Sciatic nerve (tissue), 2 donors: ENCODE data around the gene CTXN1. TPM values are rescaled to one million over a fixed set of nuclear protein-coding genes. Genes with fewer than 3 reads are reported as not detected.

Experiments used
- ATAC-seq: fragments of 200-7000 bp; cut with Tn5 transposase; one replicate; pipeline ENCODE4 v1.9.1; 2020; ENCODE audit warnings: mild to moderate bottlenecking, moderate library complexity
- DNase-seq: peaks from one replicate; pipeline ENCODE4 v3.0.0-alpha.2; 2020; ENCODE audit warnings: low spot score
- intact Hi-C: fragments of 100-400 bp; cut with DNase I; formaldehyde crosslinking; loops from one replicate; pipeline ENCODE4 v1.14.2; 2022
- total RNA-seq: library from RNA; stranded (reverse); fragmentation: NEBNext Ultra II Directional; extraction: Animal tissue kit (Norgen Biotek cat#: 25700); gene quantifications from one replicate; pipeline ENCODE4 v1.2.1, GENCODE V29; 2021
- donor health status: DM: no; HTN: no; CAD: no.
- donor health status: DM: no; HTN: no; CAD: no.

Gene CTXN1
- total RNA-seq, 1 donor from 2014 or later: 1.5 TPM

DNA sequence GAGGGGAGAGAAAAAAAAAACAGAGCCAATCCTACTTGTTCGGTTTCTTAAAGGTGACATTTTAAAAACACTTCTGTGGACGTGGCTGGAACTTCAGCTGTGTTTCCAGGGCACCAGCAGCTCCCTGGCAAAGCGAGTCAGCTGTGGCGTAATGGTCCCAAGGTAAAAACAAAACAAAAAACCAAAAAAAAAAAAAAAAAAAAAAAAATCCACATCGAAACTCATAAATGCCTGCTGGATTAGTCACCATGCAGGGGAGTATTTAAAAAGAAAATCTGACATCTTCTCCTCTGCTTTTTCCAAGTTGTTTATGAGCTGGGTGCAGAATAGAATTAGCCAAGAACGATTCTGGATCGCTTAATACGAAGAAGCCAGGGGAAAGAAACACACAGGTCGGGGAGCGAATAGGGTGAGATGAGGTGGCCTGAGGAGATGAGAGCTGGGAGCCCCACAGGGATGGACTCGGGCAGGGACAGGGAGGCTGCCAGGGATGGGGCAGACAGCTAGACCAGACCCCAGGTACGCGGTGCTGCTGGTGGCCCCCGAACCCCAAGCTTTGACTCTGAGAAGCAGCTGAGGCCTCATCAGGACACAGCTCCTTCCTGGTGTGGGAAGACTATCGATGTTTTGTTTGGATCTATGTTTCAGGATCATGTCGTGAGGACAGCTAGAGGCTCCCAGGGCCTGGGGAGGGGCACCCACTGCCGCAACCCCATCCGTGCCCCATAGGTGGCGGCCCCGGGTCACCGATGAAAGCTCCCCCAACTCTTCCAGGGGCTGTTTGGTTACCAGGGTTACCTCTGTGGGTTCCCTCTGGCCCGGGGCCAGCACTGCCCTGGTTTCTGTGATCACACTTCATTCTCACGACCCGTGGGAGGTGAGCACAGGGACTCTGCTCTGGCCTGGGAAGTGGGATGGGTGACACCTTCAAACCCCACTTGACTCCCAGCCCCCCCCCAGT is 3.1 kb upstream of the CTXN1 start:
- ATAC-seq: peak; percentile 55
- intact Hi-C loops: no loop called here
- DNase-seq: peak; percentile 76

DNA sequence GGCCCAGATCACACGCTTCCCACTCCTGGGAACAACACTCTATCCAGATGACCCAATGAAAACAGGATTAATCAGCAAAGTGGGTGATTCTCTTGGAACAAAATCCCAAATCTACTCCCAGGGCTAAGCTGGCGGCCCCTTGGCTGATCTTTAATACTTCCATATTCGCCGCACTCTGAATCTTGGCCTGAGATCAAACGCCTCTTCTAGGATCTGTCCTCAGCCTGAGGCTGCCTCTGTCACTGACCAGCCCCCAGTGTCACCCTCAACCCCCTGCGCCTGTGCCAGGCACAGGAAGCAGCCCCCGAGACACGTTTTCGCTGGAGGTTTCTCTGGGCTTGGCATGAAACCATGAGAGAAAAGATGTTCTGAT is 2.4 kb upstream of the CTXN1 start:
- DNase-seq: no peak
- intact Hi-C loops: no loop called here
- ATAC-seq: peak; percentile 2

DNA sequence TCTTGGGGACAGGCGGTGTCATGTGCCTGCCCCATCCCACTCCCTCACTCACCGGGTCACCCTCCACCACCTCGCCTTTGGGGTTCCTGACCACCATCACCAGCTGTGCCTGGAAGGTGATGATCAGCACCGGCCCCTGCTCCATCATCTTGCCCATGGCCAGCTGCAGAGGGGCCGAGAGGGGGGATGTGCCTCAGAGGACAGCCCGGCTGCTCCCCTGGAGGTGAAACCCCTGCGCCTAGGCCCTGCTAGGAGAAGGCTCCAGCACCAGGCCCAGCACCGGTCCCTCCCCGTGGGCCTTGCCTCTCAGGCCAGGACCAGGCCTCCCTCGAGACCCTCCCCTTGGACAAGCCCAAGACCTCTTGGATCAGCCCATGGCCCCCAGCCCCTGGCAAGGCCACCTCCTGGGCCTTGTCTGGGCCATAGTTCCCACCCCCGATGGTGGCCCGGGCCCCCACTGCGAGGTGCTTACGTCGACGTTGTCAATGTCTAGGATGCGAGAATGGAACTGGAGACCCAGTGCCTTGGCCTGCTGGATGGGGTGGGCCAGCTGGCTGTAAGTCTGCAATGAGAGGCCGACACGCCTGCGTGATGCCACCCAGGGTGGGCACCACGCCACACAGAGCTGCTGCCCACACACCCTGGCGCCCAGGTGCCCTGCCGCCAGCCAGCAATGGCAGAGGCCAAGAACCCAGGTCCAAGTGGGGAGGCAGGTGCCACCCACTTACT is 1.8 kb upstream of the CTXN1 start:
- ATAC-seq (peak; percentile 0), DNase-seq (peak; percentile 66)
- intact Hi-C loops: no loop called here

DNA sequence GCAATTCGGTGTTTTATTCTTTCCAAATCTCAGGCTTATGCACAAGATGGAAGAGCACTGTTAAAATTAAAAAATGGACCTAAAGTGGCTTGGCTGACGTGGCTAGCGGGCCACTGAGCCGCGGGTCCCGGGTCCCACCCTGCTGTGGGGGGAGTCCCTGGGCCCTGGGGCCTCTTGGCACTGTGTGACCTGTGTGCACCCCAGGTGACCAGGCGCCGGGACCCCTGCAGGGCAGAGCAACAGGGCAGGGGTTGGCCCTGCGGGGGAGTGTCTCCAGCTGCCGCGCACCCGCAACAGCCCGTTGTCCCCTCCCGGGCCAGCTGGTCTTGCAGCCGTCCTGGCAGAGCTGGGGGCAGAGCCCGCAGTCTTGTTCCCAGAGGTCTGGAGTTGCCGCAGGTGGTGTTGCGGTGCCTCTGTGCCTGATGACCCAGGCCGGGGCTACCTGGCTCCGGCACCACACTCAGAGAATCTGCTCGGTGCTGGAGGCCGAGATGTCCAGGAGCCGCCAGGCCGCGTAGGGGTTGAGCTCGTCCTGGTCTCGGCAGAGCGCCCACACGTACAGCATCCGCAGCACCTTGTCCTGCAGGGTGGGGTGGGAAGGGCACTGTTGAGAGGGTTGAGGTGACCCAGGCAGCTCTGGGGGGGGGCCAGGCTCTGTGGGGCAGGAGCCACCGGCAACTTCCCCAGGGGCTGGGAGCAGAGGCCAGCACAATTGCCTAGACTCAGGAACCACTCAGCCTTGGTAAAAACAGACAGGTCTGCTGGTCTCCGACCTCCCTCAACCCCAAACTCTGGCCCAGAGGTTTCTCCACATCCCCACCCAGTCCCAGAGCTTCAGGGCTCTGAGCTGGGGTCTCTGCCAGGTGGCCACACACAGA is 1.0 kb upstream of the CTXN1 start:
- no peak for DNase-seq
- no peak for ATAC-seq
- intact Hi-C loops: no loop called here

DNA sequence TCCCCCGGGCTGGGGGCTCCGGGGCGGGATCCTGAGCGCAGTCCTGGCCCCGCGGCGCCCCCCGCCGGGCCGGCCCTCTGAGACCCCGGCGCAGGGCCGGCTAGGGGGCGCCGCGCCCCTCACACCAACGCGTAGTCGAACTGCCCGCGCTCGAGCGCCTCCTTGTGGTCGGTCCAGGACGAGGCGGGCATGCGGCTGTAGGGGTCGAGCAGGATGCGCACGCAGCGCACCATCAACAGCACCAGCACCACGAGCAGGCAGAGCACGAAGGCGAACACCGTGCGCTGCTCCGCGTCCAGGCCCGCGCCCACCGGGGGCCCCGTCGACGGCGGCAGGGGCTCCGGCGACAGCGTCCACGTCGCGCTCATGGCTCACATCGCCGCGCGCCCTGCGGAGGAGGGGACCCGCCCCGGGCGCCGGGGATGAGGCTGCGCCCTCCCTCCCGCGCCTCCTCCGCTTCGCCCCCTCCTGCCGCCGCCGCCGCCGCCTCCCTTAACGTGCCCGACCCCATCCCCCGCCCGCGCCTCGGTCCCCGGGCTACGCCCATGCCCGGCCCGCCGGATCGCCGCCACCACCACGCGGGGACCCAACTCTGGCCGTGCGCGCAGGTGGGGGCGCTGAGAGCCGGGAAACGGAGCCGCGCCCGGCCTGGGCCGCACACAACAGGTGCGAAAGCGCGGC is 624 bp downstream of the CTXN1 start:
- intact Hi-C loops: no loop called here
- DNase-seq (peak; percentile 80), ATAC-seq (no peak)

DNA sequence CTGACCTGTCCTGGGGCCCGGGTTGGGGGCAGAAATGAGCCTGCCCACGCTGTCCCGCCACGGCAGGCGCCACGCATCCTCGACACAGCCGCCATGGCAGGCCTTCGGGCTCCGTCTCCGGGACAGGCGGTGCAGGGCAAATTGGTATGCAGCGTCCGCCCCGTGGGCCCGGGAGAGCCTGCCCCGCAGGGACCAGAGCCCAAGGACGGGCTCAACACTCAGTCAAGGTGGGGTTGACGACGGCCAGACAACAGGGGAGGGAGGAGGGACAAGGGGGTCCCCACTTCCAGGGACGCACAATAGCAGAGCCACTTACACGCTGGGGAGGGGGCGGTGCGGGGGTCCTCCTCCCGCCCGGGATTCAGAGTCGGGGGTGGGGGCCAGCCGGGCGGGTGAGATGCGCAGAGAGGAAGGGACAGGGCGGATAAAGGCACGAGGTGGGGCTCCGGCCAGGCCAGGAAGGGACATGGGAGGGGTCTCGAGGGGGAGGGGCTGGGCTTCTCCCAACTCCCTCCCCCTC is 1.2 kb downstream of the CTXN1 start:
- no peak for ATAC-seq
- peak; percentile 61 for DNase-seq
- intact Hi-C loops: no loop called here

DNA sequence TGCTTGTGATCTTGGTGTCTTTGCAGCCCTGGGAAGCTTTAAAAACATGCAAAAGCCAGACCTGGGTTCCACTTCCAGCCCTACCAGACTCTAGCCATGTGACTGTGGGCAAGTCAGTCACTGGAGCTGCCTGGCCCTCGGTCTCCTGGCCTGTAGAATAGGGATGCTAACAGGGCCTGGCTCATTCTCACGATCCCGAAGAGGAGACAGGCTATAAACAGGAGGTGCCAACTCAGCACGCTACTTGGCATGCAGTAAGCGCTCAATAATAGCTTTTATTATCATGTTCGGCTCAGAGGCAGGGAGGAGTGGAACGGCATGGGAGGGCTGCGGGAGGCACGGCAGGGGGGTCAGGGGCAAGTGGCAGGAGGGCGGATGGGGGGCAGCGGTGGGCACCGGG is 1.7 kb downstream of the CTXN1 start:
- ATAC-seq (no peak), DNase-seq (no peak)
- intact Hi-C loops: no loop called here

DNA sequence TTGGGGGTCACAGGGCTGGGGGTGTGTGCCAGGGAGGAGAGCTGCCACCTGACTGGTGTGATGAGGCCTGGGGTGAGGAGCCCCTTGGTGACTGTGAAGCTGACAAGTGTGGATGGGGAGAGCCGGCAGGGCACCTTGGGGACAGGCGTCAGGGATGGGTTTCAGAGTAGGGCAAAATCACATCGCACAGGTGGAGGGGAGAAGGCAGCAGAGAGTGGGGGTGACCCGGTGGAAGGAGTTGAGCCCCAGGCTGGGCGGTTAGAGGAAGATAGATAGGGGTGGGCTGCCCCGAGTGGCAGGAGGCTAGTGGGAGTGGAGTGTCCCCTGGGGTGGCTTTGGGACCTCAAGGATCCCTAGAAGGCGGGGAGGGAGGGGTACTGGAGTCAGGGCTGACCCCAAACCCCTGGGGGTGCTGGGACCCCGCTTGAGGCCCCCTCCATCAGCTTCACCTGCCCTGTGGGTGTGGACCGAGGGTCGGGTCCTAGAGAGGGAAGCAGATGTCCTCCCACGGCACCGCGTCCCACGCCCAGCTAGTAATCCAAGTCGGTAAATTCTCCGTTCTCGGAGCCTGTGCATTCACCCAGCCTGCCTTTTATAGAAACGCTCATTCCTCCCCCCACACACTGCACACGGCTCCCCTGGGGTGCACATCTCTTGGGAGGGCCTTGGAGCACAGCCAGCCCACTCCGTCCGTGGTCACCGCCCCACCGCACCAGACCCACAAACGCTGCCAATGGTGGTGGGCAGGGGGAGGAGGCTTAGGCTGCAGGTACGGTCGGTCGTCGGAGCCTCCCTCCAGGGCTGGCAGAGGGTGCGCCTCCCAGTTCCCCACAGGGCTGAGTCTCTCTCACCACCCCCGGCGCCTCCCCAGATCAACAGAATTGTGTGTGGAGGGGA is 2.4 kb downstream of the CTXN1 start:
- peak; percentile 61 for DNase-seq
- intact Hi-C loops: no loop called here
- no peak for ATAC-seq

DNA sequence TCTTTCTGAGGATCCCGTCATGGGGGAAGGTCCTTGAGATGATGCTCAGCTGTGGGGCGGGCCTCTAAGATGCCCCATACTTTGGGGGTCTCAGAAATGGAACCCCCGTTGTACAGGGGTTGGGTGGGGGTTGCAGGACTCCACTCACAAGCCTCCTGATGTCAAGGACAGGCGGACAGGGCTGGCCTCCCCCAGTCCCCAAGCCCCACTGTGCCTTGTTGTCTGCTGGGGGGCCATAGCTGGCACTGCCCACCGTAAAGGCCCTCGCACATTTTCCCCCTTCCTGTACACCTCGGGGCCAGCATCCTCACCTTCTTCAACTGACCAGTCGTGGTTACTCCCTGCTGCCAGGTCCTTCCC is 3.1 kb downstream of the CTXN1 start:
- no peak for ATAC-seq
- intact Hi-C loops: no loop called here
- DNase-seq: peak; percentile 57

DNA sequence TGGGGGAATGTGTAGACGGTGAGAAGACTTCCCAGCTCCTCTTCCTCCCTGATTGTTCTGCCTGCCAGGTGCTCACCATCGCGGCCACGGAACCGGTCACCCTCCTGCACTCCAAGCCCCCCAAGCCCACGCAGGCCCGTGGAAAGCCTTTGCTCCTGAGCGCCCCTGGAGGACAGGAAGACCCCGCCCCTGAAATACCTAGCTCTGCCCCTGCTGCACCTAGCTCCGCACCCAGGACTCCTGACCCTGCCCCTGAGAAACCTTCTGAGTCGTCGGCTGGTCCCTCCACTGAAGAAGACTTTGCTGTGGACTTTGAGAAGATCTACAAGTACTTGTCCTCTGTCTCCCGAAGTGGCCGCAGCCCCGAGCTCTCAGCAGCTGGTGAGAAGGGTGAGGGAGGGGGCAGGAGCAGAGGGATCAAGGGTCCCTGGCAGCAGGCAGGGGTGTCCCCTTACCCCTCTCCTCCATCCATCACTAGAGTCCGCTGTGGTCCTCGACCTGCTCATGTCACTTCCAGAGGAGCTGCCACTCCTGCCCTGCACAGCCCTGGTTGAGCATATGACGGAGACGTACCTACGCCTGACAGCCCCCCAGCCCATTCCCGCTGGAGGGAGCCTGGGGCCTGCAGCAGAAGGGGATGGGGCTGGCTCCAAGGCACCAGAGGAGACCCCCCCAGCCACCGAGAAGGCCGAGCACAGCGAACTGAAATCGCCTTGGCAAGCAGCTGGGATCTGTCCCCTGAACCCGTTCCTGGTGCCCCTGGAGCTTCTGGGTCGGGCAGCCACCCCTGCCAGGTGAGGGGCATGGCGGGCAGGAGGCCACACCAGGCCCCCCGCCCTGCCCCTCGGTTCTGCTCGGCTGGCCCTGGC is 3.7 kb downstream of the CTXN1 start:
- ATAC-seq (no peak), DNase-seq (peak; percentile 63)
- intact Hi-C loops: no loop called here

DNA sequence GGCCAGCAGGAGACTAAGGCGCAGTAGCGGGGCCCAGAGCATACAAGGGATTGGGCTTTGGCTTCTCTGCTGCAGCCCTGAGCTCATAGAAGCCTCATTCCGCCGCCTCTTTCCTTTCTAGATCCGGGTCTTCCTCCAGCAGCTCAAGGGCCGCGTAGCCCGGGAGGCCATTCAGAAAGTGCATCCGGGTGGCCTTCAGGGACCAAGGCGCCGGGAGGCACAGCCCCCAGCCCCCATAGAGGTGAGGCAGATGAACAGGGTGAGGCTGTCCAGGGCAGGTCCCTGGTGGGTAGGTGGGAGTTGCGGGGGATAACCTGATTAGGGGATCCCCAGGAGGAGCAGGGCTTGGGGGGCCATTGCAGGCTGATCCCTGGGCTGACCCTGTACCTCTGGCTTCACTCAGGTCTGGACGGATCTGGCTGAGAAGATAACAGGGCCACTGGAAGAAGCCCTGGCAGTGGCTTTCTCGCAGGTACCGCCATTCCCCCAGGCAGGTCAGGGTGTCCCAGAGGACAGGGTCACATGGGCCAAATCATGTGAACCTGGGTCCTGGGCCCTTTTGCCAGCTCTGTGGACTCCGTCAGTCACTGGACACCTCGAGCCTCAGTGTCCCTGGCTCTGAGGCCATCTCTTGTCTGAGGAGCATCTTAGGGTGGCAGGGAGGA is 4.5 kb downstream of the CTXN1 start:
- ATAC-seq (no peak), DNase-seq (peak; percentile 72)
- intact Hi-C loops: no loop called here

DNA sequence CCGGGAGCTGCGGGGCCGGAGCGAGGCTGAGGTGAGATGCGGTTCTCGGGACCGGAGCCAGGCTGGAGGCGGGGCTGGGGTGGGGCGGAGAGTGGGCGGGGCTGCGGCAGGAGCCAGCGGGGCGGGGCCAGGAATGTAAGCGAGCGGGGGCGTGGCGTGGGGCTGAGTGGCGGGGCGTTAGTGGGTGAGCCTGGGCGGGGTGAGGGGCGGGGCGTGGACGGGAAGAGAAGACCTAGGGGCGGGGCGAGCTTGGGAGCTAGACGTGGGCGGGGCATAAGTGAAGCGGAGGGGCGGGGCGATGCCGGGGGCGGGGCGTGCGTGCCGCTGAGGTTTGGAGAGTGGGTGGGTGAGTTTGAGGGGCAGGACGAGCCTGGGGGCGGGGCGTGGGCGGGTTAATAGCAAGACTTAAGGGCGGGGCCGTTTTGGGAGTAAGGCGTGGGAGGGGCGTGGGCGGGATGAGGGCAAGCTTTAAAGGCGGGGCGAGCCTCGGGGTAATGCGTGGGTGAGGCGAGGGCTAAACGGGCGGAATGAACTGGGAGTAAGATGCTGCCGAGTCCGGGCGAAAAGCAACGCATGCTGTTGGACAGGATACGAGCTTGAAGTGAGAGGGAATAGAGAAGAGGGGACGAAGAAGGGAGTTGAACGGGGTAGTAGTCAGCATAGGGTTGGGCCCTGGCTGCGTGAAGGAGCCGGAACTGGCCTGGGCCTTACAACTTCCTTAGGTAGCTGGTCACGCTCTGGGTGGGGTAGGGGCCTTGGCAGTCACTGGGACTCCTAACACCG is 5.2 kb downstream of the CTXN1 start:
- peak; percentile 93 for ATAC-seq
- DNase-seq: peak; percentile 100
- intact Hi-C loops: no loop called here

DNA sequence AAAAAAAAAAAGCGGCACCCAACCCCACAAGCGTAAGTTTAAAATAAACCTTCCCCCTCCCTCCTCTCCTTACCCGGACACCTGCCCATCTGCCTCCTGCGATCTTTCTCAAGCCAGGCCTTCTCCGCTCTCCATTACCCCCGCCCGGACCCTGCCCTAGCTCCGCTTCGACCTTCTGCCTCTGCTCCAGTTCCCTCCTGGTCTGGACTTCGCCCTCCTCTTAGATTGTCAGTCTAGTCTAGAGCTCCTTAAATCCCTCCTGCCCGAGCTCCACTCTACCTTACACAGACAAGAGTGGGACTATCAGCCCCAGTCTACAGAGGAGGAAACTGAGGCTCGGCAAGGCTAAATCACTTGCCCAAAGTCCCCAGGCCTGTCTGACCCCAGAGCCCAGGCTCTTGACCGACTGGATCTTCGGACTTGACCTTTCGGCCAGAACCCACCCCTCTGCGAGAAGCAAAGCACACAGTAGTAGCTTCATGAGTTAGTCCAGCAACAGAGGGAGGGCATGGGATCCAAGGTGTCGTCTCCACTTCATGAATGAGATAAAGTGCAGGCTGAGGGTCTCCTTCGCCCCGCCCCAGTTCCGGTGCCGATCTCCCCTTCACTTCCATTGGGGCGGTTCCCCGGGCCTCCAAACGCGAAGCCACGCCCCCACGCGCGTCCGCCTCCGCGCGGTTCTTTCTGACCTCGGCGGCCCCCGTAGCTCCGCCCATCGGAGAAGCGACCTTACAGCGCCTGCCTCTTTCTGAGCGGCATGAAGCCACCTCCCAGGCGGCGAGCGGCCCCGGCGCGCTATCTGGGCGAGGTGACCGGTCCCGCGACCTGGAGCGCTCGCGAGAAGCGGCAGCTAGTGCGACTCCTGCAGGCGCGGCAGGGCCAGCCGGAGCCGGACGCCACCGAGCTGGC is 6.1 kb downstream of the CTXN1 start, which contains the start of gene SNAPC2:
Gene SNAPC2 (plus strand): TSS at position 729 of the 909 bp plus-strand sequence. CDS start 29 bp downstream, at position 758.
- ATAC-seq (peak; percentile 66), DNase-seq (peak; percentile 98)
- intact Hi-C loops: no loop called here

DNA sequence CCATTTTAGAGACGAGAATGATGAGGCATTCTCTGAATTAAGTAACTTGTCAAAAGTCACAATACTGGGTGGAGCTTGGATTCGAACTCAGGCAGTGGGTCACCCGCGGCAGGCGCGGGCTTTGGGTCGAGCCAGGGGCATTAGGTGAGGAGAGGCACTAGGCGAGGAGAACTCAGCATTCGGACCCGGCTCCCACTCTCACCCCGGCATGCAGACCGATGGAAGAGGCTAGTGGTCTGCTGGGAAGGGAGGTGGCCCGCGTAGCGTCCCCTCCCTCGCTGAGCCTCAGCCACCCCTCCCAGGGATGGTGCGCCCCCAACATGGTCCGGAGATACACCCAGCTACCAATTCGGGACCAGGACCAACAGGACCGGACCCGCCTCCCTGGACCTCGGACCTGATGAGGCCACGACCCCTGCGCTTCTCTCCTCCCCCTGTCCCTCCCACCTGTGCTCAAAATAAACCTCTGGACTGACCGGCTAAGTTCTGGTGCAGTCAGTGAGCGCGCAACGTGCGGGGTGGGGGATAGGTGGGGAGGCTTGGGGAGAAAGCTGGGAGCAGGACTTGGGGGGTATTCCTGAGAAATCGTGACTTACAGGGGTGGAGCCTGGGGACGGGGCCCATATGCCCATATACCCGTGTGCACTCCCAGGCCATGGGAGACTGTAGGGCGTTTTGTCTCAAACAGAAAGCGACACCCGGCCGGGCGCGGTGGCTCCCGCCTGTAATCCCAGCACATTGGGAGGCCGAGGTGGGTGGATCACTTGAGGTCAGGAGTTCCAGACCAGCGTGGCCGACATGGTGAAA is 7.1 kb downstream of the CTXN1 start:
- no peak for ATAC-seq
- intact Hi-C loops: no loop called here
- DNase-seq: peak; percentile 62
